ENCODE results near the gene HUNK. TPM values are rescaled to one million over a fixed set of nuclear protein-coding genes. Genes with fewer than 3 reads are reported as not detected.

The HUNK gene
- total RNA-seq, 4 donors from 2014 or later = 0.42 to 3.2 (median 1.0) TPM

- TF ChIP-seq CTCF (IDR thresholded peaks at IDR 0.05) = no peak
- TF ChIP-seq POLR2A (IDR thresholded peaks at IDR 0.05; ENCODE audit: low read depth) = no peak
- TF ChIP-seq POLR2AphosphoS5 (IDR thresholded peaks at IDR 0.05) = no peak
- TF ChIP-seq EP300 (IDR thresholded peaks at IDR 0.05) = no peak
- H3K36me3 ChIP-seq = no peaks in the 10 kb centered on the region
- DNase-seq (ENCODE audit: extremely low spot score) = no peak
- peaks cover 6 to 18% (median 16%) of the 10 kb centered on the region in 4 donors for H3K4me1 ChIP-seq
- no peaks in the 10 kb centered on the region for H3K9me3 ChIP-seq
- intact Hi-C loops (cut with DNase I) = no loop called here
- no peak overlapping the region for H3K4me3 ChIP-seq
- no peak overlapping the region for H3K27ac ChIP-seq (replicated peaks in 1 of 4)
- peaks cover 0 to 23% (median 0%) of the 10 kb centered on the region in 4 donors for H3K27me3 ChIP-seq
Measured at GRCh38 chr21:31882711-31883110, 9.9 kb downstream of the HUNK start.

- 97% methylated on average over 9 of the region's 11 CpGs for WGBS
- no peak overlapping the region for H3K4me3 ChIP-seq
- TF ChIP-seq POLR2AphosphoS5 (IDR thresholded peaks at IDR 0.05) (no peak), POLR2A (IDR thresholded peaks at IDR 0.05; ENCODE audit: low read depth) (no peak), CTCF (IDR thresholded peaks at IDR 0.05) (no peak), EP300 (IDR thresholded peaks at IDR 0.05) (no peak)
- DNase-seq (ENCODE audit: extremely low spot score) = no peak
- no peaks in the 10 kb centered on the region for H3K36me3 ChIP-seq
- no peak overlapping the region for H3K27ac ChIP-seq (replicated peaks in 1 of 4)
- H3K4me1 ChIP-seq = no peaks in the 10 kb centered on the region
- H3K9me3 ChIP-seq = no peaks in the 10 kb centered on the region
- intact Hi-C loops (cut with DNase I) = no loop called here
- peaks cover 0 to 21% (median 0%) of the 10 kb centered on the region in 4 donors for H3K27me3 ChIP-seq
Measured at GRCh38 chr21:31885146-31885545, 12.3 kb downstream of the HUNK start.

GRCh38 chr21:31886915-31887314 is 14.1 kb downstream of the HUNK start:
- TF ChIP-seq POLR2AphosphoS5 (IDR thresholded peaks at IDR 0.05) (no peak), CTCF (IDR thresholded peaks at IDR 0.05) (no peak), EP300 (IDR thresholded peaks at IDR 0.05) (no peak), POLR2A (IDR thresholded peaks at IDR 0.05; ENCODE audit: low read depth) (no peak)
- no peak for DNase-seq (ENCODE audit: extremely low spot score)
- Histone ChIP-seq H3K27ac (replicated peaks in 1 of 4) (no peak overlapping the region), H3K36me3 (no peaks in the 10 kb centered on the region), H3K4me1 (no peaks in the 10 kb centered on the region), H3K27me3 (peaks cover 0 to 12% (median 0%) of the 10 kb centered on the region in 4 donors), H3K4me3 (no peak overlapping the region), H3K9me3 (no peaks in the 10 kb centered on the region)
- intact Hi-C loops (cut with DNase I) = no loop called here
- 88% methylated on average over 5 of the region's 5 CpGs for WGBS

- DNase-seq (ENCODE audit: extremely low spot score) = no peak
- H3K36me3 ChIP-seq = no peaks in the 10 kb centered on the region
- H3K27me3 ChIP-seq = peaks cover 0 to 16% (median 0%) of the 10 kb centered on the region in 4 donors
- no peak overlapping the region for H3K27ac ChIP-seq (replicated peaks in 1 of 4)
- no peaks in the 10 kb centered on the region for H3K9me3 ChIP-seq
- H3K4me1 ChIP-seq = no peaks in the 10 kb centered on the region
- no peak overlapping the region for H3K4me3 ChIP-seq
- intact Hi-C loops (cut with DNase I) = no loop called here
- TF ChIP-seq EP300 (IDR thresholded peaks at IDR 0.05) = no peak
- WGBS = 87% methylated on average over 13 of the region's 13 CpGs
Measured at GRCh38 chr21:31887391-31887841, 14.6 kb downstream of the HUNK start.

GRCh38 chr21:31888936-31889371 is 16.1 kb downstream of the HUNK start:
- Histone ChIP-seq H3K9me3 (no peaks in the 10 kb centered on the region), H3K4me1 (no peaks in the 10 kb centered on the region), H3K36me3 (no peaks in the 10 kb centered on the region), H3K4me3 (no peak overlapping the region), H3K27ac (replicated peaks in 1 of 4) (no peak overlapping the region), H3K27me3 (peaks cover 0 to 16% (median 0%) of the 10 kb centered on the region in 4 donors)
- no peak for DNase-seq (ENCODE audit: extremely low spot score)
- 43% methylated on average over 8 of the region's 8 CpGs for WGBS
- TF ChIP-seq EP300 (IDR thresholded peaks at IDR 0.05) = no peak
- TF ChIP-seq POLR2AphosphoS5 (IDR thresholded peaks at IDR 0.05) = no peak
- TF ChIP-seq POLR2A (IDR thresholded peaks at IDR 0.05; ENCODE audit: low read depth) = no peak
- no peak for TF ChIP-seq CTCF (IDR thresholded peaks at IDR 0.05)
- intact Hi-C loops (cut with DNase I) = no loop called here
